Uterus (tissue), 2 donors: ENCODE measurements around the gene YIF1B.

Experiments used
- CTCF ChIP-seq, 4 experiments: fragments of 200-600 bp in 2 of 4; fragments of 450-650 bp in 2 of 4; sonication (generic) in 2 of 4; IDR thresholded peaks; one replicate each; pipeline ENCODE4 v1.5.1; 2016 to 2019; ENCODE audit warnings: antibody characterized with exemption in 4 of 4, mild to moderate bottlenecking in 2 of 4, moderate library complexity in 1 of 4
- POLR2A ChIP-seq, 2 donors: fragments of 450-650 bp; IDR thresholded peaks; one replicate each; pipeline ENCODE4 v1.6.1; 2016; ENCODE audit warnings: antibody characterized with exemption in 2 of 2, mild to moderate bottlenecking in 1 of 2, moderate library complexity in 1 of 2

GRCh38 chr19:38308006-38308766, 7.6 kb downstream of the YIF1B start:
- TF ChIP-seq CTCF (IDR thresholded peaks at IDR 0.05) (no peak), POLR2A (IDR thresholded peaks at IDR 0.05) (no peak)
